Measurements from ENCODE around the gene CNTN2.

DNA sequence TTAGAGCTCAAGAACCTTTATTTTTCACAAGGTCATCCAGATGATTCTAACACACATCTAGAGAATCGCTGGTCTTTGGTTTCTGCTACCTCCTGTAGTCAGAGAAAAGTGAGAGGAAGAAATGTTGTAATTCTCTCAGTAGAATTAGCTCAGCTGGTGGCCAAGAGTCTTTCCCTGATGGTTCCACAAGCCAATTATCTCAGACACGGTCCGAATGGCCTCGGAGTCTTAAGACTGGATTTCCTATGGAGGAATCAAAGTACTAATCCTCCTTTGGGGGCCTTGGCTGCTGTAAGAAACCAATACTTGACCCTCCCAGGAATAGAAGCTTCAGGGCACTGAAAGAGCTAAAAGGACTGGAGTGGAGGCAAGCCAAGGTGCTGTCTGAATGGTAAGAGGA lies 39.4 kb downstream of the CNTN2 start:
- no peak for TF ChIP-seq POLR2A (IDR thresholded peaks at IDR 0.05; ENCODE audit: low read length)
- TF ChIP-seq GATA1 (IDR thresholded peaks at IDR 0.05; ENCODE audit: low read depth, low read length), result no peak

All from erythroblast (primary cell).